ENCODE measurements around the gene NDUFB3. TPM values are rescaled to one million over a fixed set of nuclear protein-coding genes. Genes with fewer than 3 reads are reported as not detected.

NDUFB3 gene
- total RNA-seq, 1 donor from 2014 or later = 541 TPM

- no peak for DNase-seq
- intact Hi-C loops (cut with DNase I) = loop anchor here (5.0 to 10.0 kb wide), 5 partner anchors 44 to 171 kb away; partner anchors contain the start of genes CFLAR and ORC2
Observed at GRCh38 chr2:201073071-201073470, 1.3 kb downstream of the NDUFB3 start.

DNA sequence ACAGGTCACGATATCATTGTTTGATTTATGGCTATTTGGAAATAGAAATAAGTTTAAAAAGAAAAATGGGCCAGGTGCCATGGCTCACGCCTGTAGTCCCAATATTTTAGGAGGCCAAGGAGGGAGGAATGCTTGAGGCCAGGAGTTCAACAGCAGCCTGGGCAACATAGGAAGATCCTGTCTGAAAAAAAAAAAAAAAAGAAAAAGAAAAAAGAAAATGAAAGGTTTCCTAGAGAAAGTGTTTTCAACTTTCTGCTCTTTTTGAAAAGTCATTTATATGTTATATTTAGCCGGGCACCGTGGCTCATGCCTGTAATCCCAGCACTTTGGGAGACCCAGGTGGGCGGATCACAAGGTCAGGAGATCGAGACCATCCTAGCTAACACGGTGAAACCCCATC lies 3.2 kb downstream of the NDUFB3 start:
- ATAC-seq (ENCODE audit: poor library complexity) = no peak
- intact Hi-C loops (cut with DNase I) = loop anchor here (5.0 to 10.0 kb wide), 6 partner anchors 42 to 173 kb away; partner anchors contain the start of genes CFLAR and ORC2

More at GRCh38 chr2:201073071-201073470, 1.3 kb downstream of the NDUFB3 start:
- no peak for ATAC-seq (ENCODE audit: poor library complexity)

DNA sequence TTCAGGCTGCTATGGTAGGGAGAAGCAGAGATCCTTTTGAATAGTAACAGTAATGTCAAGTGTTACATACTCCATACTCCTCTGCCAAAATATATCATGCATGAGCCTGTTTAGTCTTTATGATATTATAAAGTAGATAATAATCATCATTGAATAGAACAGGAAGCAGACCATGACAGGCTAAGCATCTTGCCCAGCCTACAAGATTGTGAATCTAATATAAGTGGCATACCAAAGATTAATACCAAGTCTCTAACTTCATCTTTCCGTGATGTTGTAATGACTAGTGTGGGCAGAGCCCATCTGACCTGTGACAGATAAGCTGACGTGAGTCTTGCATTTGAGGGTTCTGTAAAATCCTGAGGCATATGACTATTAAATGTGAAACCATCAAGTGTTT lies 13.1 kb downstream of the NDUFB3 start:
- ATAC-seq (ENCODE audit: poor library complexity) (no peak), DNase-seq (no peak)
- intact Hi-C loops (cut with DNase I) = no loop called here

More for the DNA sequence above, 3.2 kb downstream of the NDUFB3 start:
- no peak for DNase-seq

GRCh38 chr2:201090574-201090973 lies 18.8 kb downstream of the NDUFB3 start:
- DNase-seq (no peak), ATAC-seq (ENCODE audit: poor library complexity) (no peak)
- intact Hi-C loops (cut with DNase I) = no loop called here

- intact Hi-C loops (cut with DNase I) = no loop called here
- ATAC-seq (ENCODE audit: poor library complexity) (no peak), DNase-seq (no peak)
Observed at GRCh38 chr2:201093573-201093972, 21.8 kb downstream of the NDUFB3 start.

DNA sequence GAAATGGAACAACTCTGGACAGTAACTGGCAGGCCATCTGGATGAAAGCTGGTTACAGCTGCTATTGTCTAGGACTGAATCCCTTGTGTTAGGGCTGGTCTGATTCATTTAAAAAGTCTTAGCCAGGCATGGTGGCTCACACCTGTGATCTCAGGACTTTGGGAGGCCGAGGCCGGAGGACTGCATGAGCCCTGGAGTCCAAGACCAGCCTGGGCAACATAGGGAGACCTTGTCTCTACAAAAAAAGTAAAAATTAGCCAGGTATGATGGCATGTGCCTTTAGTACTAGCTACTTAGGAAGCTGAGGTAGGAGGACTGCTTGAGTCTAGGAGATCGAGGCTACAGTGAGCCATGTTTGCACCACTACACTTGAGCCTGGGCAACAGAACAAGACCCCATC lies 28.7 kb downstream of the NDUFB3 start:
- intact Hi-C loops (cut with DNase I) = no loop called here
- DNase-seq = no peak
- ATAC-seq (ENCODE audit: poor library complexity) = no peak

- intact Hi-C loops (cut with DNase I) = no loop called here
- DNase-seq (no peak), ATAC-seq (ENCODE audit: poor library complexity) (no peak)
Observed at GRCh38 chr2:201105759-201106158, 34.0 kb downstream of the NDUFB3 start.

DNA sequence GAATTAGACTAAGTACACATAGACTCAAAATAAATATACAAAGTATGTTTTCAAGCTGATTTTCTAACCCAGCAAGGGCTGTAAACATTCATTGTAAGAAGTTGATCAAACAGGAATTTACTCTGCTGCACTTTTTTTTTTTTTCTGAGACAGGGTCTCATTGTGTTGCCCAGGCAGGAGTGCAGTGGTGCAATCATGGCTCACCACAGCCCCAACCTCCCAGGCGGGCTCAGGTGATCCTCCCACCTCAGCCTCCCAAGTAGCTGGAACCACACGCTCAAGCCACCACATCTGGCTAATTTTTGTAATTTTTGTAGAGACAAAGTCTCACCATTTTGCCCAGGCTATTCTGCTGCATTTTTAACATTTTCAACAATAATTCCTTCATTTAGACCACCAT lies 35.8 kb downstream of the NDUFB3 start:
- no peak for ATAC-seq (ENCODE audit: poor library complexity)
- no peak for DNase-seq
- intact Hi-C loops (cut with DNase I) = no loop called here

DNA sequence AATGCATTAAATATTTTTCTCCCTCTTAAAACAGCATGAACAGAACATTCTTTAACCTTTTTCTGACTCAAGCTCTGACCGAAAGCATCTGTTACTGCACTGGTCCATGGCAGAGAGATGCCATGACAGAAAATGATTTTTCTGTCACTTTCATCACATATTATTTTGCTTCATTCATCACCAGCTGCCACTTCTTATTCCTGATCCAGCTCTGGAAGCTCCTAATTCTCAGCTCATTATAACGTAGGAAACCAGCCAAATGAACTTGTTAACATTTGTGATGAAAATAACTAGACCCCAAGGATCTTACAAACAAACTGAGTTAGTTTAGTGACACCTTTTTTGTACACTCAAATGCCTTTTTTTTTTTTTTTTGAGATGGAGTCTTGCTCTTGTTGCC lies 36.5 kb downstream of the NDUFB3 start:
- ATAC-seq (ENCODE audit: poor library complexity) (no peak), DNase-seq (no peak)
- intact Hi-C loops (cut with DNase I) = no loop called here

DNA sequence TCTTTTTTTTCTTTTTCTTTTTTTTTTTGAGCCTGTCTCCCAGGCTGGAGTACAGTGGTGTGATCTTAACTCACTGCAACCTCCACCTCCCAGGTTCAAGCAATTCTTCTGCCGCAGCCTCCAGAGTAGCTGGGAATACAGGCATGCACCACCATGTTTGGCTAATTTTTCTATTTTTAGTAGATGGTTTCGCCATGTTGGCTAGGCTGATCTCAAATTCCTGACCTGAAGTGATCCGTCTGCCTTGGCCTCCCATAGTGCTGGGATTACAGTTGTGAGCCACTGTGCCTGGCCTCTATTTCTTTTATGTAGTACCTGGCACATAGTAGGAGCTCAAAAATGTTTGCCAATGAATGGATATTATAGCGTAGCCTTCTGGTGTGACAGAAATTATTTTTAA lies 37.4 kb downstream of the NDUFB3 start:
- ATAC-seq (ENCODE audit: poor library complexity) (peak; percentile 34), DNase-seq (no peak)
- intact Hi-C loops (cut with DNase I) = no loop called here

DNA sequence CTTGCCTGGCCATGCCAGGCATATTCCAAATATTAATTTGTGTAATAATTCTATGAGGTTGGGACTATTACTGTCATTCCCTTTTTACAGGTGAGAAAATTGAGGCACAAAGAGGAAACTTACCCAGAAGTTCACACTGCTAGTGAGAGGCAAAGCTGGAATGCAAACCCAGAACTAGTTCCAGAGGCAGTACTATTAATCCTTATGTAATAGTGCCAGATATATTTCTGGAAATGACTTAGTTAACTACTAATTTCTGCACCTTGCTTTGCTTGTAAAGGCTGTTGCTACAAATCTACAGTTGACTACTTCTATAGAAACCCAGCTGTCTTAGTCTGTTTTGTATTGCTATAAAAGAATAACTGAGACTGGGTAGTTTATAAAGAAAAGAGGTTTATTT lies 38.8 kb downstream of the NDUFB3 start:
- intact Hi-C loops (cut with DNase I) = no loop called here
- ATAC-seq (ENCODE audit: poor library complexity) (no peak), DNase-seq (no peak)

DNA sequence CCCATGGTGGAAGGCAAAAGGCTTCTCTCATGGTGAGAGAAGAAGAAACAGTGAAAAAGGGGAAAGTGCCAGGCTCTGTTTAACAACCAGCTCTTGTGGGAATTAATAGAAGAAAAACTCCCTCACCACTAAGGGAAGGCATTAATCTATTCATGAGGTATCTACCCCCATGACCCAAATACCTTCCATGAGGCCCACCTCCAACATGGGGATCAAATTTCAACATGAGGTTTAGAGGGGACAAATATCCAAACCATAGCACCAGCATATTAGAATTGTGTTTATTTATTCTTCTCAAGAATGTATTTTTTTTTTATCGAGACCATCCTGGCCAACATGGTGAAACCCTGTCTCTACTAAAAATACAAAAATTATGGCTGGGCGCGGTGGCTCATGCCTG lies 39.3 kb downstream of the NDUFB3 start:
- DNase-seq (no peak), ATAC-seq (ENCODE audit: poor library complexity) (no peak)
- intact Hi-C loops (cut with DNase I) = no loop called here

GRCh38 chr2:201114350-201114749 lies 42.5 kb downstream of the NDUFB3 start:
- ATAC-seq (ENCODE audit: poor library complexity) (no peak), DNase-seq (no peak)
- intact Hi-C loops (cut with DNase I) = no loop called here

GRCh38 chr2:201114846-201115245 lies 43.0 kb downstream of the NDUFB3 start:
- intact Hi-C loops (cut with DNase I) = loop anchor here (5.0 kb wide), 2 partner anchors 42 to 43 kb away; partner anchors contain the start of genes HYCC2 and NDUFB3
- DNase-seq (no peak), ATAC-seq (ENCODE audit: poor library complexity) (no peak)

DNA sequence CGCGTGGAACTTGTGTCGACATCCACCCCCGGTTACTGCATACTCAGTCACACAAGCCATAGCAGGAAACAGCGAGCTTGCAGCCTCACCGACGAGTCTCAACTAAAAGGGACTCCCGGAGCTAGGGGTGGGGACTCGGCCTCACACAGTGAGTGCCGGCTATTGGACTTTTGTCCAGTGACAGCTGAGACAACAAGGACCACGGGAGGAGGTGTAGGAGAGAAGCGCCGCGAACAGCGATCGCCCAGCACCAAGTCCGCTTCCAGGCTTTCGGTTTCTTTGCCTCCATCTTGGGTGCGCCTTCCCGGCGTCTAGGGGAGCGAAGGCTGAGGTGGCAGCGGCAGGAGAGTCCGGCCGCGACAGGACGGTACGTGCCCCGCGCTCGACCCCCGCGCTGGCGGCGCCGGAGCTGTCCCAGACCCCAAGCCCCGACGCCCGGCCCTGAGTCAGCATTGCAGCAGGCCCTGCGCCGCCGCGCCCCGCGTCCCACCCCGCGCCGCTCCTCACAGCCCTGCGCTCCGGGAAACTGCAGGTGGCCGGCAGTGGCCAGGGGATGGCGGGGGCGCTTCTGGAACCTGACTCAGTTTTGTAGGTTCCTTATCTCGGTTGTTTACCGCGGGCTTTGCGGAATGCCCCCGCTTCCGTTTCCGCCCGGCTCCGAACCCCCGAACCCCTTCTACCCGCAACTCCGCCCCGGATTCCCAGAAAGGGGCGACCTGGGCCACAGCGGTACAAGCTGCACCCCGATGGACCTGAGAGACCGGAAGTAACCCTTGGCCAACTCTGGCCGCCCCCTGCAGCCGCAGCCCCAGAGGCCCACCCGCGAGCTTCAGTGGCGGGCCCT lies 44.5 kb downstream of the NDUFB3 start, which contains the start of gene CFLAR:
TSS of gene CFLAR (plus strand) at position 50 of the 844 bp plus-strand sequence. CDS start 13,702 bp downstream, outside the sequence.
- peak; percentile 86 for DNase-seq
- intact Hi-C loops (cut with DNase I) = loop anchor here (5.0 kb wide), 2 partner anchors 41 to 44 kb away; partner anchors contain the start of genes HYCC2 and NDUFB3
- ATAC-seq (ENCODE audit: poor library complexity) = peak; percentile 52

- ATAC-seq (ENCODE audit: poor library complexity) (peak; percentile 45), DNase-seq (peak; percentile 83)
- intact Hi-C loops (cut with DNase I) = loop anchor here (5.0 kb wide), 2 partner anchors 40 to 45 kb away; partner anchors contain the start of genes HYCC2 and NDUFB3
Observed at GRCh38 chr2:201116959-201117734, 45.3 kb downstream of the NDUFB3 start.

GRCh38 chr2:201117735-201118094 lies 45.9 kb downstream of the NDUFB3 start:
- ATAC-seq (ENCODE audit: poor library complexity) (peak; percentile 0), DNase-seq (peak; percentile 43)
- intact Hi-C loops (cut with DNase I) = loop anchor here (5.0 kb wide), 2 partner anchors 40 to 45 kb away; partner anchors contain the start of genes HYCC2 and NDUFB3

- ATAC-seq (ENCODE audit: poor library complexity) (peak; percentile 57), DNase-seq (peak; percentile 95)
- intact Hi-C loops (cut with DNase I) = loop anchor here (5.0 kb wide), 2 partner anchors 39 to 46 kb away; partner anchors contain the start of genes HYCC2 and NDUFB3
Observed at GRCh38 chr2:201118121-201118960, 46.5 kb downstream of the NDUFB3 start.
